ENCODE measurements around the gene SRC.

The SRC gene

DNA sequence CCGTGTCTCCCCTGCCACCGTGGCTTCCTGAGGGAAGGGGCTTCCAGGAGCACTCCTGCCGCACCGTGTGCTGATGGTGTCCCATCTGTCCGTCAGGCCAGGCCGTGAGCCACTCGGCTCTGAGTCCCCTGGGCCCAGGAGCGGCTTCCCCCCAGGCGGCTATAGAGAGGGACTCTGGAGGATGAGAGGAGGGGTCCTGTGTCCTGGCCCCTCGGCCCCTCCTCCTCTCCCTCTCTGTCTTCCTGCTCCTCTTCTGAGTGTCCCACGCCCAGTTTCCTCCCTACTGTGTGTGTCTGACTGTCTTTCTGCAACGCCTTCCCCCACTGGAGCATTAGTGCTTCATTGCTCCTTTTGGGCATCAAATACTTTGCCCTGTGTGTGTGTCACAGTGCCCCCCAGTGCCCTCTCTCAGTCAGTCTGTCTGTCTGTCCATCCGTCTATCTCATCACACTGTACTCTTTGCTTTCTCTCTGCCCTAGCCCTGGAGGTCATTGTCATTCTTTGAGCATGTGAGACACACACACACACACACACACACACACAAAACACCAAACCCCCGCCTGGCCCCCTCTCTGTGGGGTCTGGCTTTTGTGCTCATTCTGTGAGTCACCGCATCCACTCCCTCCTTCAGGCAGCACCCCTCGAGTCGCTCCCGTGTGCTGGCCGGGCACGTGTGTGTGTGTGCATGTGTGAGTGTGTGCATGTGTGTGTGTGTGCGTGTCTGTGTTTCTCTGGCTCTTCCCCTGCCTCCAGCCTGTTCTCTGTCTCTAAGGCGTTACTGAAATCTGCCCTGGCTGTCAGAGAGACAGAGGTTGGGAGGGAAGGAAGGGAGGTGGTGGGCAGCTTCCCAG, 71.9 kb downstream of the SRC start:
- Histone ChIP-seq H3K4me3 (no peak overlapping the region), H4K20me1 (no peaks in the 10 kb centered on the region), H3K36me3 (no peaks in the 10 kb centered on the region), H3K4me1 (peaks cover 20% of the 10 kb centered on the region), H3K27me3 (no peaks in the 10 kb centered on the region), H3K4me2 (no peak overlapping the region), H3K27ac (no peak overlapping the region), H3K9me3 (no peaks in the 10 kb centered on the region), H3K9ac (no peak overlapping the region)
- no peak for TF ChIP-seq Cebpa-rat (IDR thresholded peaks at IDR 0.05)

DNA sequence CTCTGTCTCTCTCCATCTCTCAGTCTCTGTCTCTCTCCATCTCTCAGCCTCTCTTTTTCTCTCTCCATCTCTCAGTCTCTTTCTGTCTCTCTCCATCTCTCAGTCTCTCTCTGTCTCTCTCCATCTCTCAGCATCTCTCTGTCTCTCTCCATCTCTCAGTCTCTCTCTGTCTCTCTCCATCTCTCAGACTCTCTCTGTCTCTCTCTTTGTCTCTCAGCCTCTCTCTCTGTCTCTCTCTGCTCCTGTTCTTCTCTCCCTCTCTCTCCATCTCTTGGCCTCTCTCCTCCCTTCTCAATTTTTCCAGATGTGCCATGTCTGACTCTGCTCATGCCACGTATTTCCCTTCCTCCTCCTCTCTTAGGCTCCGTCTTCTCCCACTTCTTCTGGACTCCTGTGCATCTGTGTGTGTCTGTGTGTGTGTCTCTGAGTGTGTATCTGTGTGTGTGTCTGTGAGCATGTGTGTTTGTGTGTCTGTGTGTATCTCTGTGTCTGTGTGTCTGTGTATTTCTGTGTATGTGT, 72.7 kb downstream of the SRC start:
- Histone ChIP-seq H3K27ac (no peak overlapping the region), H3K27me3 (no peaks in the 10 kb centered on the region), H3K9ac (no peak overlapping the region), H3K9me3 (no peaks in the 10 kb centered on the region), H3K36me3 (no peaks in the 10 kb centered on the region), H3K4me3 (no peak overlapping the region), H3K4me2 (no peak overlapping the region), H4K20me1 (no peaks in the 10 kb centered on the region), H3K4me1 (peaks cover 12% of the 10 kb centered on the region)
- no peak for TF ChIP-seq Cebpa-rat (IDR thresholded peaks at IDR 0.05)

DNA sequence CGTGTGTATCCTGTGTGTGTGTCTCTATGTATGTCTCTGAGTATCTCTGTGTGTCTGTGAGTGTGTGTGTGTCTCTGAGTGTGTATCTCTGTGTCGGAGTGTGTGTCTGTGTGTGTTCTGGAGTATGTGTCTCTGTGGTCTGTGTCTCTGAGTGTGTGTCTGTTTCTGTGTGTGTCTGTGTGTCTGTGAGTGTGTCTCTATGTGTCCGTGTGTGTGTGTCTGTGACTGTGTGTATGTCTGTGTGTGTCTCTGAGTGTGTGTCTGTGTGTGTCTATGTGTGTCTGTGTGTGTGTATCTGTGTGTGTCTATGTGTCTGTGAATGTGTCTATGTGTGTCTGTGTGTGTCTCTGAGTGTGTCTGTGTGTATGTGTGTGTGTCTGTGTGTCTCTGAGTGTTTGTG, 73.4 kb downstream of the SRC start:
- Histone ChIP-seq H3K27ac (no peak overlapping the region), H3K9me3 (no peaks in the 10 kb centered on the region), H3K4me1 (peaks cover 12% of the 10 kb centered on the region), H3K27me3 (no peaks in the 10 kb centered on the region), H3K4me2 (no peak overlapping the region), H3K9ac (no peak overlapping the region), H3K4me3 (no peak overlapping the region), H4K20me1 (no peaks in the 10 kb centered on the region), H3K36me3 (no peaks in the 10 kb centered on the region)
- TF ChIP-seq Cebpa-rat (IDR thresholded peaks at IDR 0.05): no peak

DNA sequence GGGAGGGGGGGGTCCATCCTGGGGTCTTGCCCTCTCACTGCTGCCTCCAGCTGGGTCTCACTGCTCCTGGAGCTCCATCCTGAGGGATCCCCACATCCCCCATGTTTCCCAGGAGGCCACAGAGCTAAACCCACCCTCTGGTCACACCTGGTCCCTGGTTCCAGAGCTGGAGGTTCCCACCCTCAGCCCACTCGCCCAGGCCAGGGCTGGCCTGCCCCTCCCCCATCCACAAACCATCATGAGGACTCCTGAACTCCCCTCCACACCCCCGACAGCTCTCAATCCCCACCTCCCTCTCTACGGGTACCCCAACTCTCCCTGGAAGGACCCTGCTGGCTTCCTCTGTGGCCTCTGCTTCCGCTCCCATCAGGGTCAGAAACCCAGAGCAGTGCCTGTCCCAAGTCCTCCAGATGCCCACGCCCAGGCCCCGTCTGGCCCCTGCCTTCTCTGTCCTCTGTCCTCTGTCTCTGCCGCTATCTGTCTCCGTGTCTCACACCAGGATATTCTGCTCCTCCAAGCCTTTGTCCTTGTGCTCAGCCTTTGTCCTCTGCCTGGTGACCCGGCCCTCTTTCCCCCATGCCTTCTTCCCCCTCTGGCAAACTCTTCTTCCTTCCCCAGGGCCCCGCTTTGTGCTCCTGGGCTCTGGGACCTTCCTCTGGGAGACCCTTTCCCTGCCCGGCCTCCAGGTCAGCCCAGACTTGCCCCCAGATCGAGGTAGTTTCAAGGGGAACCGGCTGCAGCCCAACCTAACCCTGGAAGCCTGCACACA, 74.0 kb downstream of the SRC start:
- Histone ChIP-seq H3K4me2 (no peak overlapping the region), H3K27me3 (no peaks in the 10 kb centered on the region), H3K4me3 (no peak overlapping the region)

DNA sequence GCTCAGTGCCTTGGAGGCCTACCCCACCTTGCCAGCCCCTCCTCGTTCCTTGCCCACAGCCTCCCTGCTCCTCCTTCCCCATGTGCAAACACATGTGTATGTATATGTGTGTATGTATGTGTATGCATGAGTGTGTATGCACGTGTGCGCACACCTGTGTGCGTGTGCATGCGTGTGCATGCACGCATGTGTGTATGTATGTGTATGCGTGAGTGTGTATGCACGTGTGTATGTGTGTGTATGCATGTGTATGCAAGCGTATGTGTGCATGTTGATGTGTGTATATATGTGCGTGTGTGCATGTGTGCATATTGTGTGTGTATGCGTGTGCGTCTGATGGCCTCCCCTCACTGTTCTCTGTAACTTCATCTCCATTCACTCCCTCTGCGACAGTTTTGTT, 74.7 kb downstream of the SRC start:
- H3K4me2 ChIP-seq: no peak overlapping the region
- no peaks in the 10 kb centered on the region for H4K20me1 ChIP-seq

More for the DNA sequence above, 74.0 kb downstream of the SRC start:
- no peak overlapping the region for H3K9ac ChIP-seq
- no peaks in the 10 kb centered on the region for H3K36me3 ChIP-seq
- H3K9me3 ChIP-seq: no peaks in the 10 kb centered on the region
- H3K27ac ChIP-seq: no peak overlapping the region
- no peaks in the 10 kb centered on the region for H4K20me1 ChIP-seq
- no peak for TF ChIP-seq Cebpa-rat (IDR thresholded peaks at IDR 0.05)
- H3K4me1 ChIP-seq: peaks cover 12% of the 10 kb centered on the region

DNA sequence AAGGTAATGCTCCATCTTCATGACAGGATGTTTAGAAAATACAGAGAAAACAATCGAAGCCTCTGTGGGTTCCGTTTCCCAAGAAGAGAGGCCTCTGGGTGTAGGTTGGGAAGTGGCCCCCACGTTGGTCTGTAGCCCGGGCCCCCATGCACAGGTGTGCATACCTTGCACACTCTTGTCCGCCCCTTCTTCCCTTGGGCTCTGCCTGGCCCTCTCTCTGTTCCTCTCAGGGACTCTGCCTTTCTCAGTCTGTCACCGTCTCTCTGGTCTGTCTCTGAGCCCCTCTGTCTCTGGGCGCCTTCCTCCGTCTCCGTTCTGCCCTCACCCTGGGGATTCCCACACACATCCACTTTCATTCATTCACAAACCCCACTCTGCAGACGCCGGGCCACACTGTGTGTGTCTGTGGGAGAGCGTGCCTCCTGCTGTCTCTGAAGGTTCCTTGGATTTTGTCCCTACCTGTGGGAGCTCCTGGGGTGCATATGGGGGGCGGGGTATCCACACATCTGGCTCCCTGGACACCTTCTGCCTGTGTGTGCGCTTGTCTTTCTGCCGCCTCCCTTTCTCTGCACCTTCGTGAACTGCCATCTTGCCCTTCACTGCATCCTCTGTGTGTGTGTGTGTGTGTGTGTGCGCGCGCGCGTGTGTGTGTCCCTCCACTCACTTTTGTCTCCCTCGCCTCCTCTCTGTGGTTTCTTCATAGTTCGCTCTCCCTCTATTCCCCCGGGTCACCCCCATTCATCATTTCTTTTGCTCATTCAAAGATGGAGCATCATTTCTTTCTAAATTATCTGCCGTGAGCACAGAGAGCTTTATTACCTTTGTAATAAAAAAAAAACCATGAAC, 75.3 kb downstream of the SRC start:
- peaks cover 12% of the 10 kb centered on the region for H3K4me1 ChIP-seq
- H3K4me2 ChIP-seq: peak overlapping the region; percentile 42
- H3K27me3 ChIP-seq: no peaks in the 10 kb centered on the region
- H3K9ac ChIP-seq: no peak overlapping the region
- no peak overlapping the region for H3K27ac ChIP-seq
- H3K36me3 ChIP-seq: no peaks in the 10 kb centered on the region
- no peak for TF ChIP-seq Cebpa-rat (IDR thresholded peaks at IDR 0.05)
- no peaks in the 10 kb centered on the region for H3K9me3 ChIP-seq
- H3K4me3 ChIP-seq: no peak overlapping the region
- H4K20me1 ChIP-seq: no peaks in the 10 kb centered on the region

More for the DNA sequence above, 74.7 kb downstream of the SRC start:
- no peaks in the 10 kb centered on the region for H3K27me3 ChIP-seq
- H3K36me3 ChIP-seq: no peaks in the 10 kb centered on the region
- H3K27ac ChIP-seq: no peak overlapping the region
- H3K9ac ChIP-seq: no peak overlapping the region
- H3K9me3 ChIP-seq: no peaks in the 10 kb centered on the region
- H3K4me3 ChIP-seq: no peak overlapping the region
- TF ChIP-seq Cebpa-rat (IDR thresholded peaks at IDR 0.05): no peak
- H3K4me1 ChIP-seq: peaks cover 12% of the 10 kb centered on the region

DNA sequence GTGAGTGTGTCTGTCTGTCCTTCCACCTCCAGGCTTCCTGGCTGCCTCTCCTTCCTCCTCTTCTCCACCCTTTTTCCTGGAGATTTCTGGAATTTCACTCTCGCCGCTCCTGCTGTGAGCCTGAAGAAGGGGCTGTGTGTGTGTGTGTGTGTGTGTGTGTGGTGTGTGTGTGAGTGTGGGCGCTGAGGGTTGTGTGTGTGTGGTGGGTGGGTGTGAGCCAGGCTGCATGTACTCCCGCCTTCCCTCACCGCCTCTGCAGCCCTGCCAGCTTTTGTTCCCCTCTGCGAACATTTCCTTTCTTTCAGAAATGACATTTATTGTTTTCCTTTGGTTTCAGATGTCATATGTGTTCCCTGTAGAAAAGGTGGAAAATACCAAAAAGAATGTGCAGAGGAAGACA, 76.0 kb downstream of the SRC start:
- Histone ChIP-seq H4K20me1 (no peaks in the 10 kb centered on the region), H3K4me2 (peak overlapping the region; percentile 42), H3K9me3 (no peaks in the 10 kb centered on the region), H3K4me3 (no peak overlapping the region), H3K27ac (no peak overlapping the region), H3K9ac (no peak overlapping the region), H3K4me1 (peaks cover 12% of the 10 kb centered on the region), H3K27me3 (no peaks in the 10 kb centered on the region), H3K36me3 (no peaks in the 10 kb centered on the region)
- no peak for TF ChIP-seq Cebpa-rat (IDR thresholded peaks at IDR 0.05)

DNA sequence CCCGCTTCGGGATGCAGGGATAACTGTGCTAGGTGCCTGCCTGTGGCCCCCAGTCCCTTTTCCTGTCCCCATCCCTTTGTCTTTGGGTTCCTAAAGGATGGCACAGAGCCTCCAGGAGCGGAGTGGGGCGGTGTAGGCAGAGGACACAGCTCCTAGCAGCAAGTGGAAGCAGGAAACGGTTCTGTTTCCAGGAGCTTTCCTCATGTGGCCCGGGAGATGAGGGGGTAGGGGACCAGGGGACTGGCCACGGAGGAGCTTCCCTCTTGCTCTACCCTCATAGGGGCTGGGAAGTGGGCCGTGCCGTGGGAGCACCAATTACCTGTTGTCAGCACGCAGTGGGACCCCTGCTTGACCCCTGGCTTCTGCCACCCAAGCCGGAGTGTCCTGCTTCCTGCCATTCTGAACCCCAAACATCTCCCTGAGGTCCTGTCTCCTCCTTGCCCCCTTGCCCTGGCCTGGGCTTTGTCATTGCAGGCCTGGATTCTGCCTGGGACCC, 76.9 kb downstream of the SRC start:
- Histone ChIP-seq H3K27me3 (no peaks in the 10 kb centered on the region), H3K4me2 (no peak overlapping the region)

DNA sequence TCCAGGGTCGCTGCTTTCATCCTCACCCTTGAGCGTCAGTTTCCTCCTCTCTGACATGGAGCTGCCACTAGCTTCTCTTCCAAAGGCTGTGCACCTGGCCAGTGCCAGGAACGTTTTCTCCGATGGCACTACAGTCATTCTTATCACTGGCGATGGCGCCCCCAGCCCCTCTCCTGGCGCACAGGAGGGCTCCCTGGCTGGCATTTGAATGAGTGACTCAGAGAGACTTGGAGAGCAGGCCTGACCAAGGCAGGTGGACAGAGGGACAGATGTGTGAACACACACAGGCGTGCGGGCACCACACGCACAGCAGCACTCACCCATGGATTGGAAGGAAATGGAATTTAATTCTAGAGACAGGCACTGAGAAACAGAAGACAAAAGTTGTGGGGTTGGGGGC, 77.6 kb downstream of the SRC start:
- TF ChIP-seq Cebpa-rat (IDR thresholded peaks at IDR 0.05): no peak
- Histone ChIP-seq H3K27me3 (no peaks in the 10 kb centered on the region), H4K20me1 (no peaks in the 10 kb centered on the region), H3K4me3 (no peak overlapping the region), H3K4me2 (no peak overlapping the region), H3K9me3 (no peaks in the 10 kb centered on the region), H3K36me3 (no peaks in the 10 kb centered on the region), H3K9ac (no peak overlapping the region), H3K4me1 (peaks cover 12% of the 10 kb centered on the region), H3K27ac (no peak overlapping the region)

More for the DNA sequence above, 76.9 kb downstream of the SRC start:
- Histone ChIP-seq H3K9ac (no peak overlapping the region), H3K9me3 (no peaks in the 10 kb centered on the region), H4K20me1 (no peaks in the 10 kb centered on the region), H3K27ac (no peak overlapping the region), H3K36me3 (no peaks in the 10 kb centered on the region), H3K4me3 (no peak overlapping the region), H3K4me1 (peaks cover 12% of the 10 kb centered on the region)
- TF ChIP-seq Cebpa-rat (IDR thresholded peaks at IDR 0.05): no peak

Measured in BLaER1 (cell line).